ENCODE data around the gene STC2. TPM values are rescaled to one million over a fixed set of nuclear protein-coding genes. Genes with fewer than 3 reads are reported as not detected.

STC2 gene
- total RNA-seq, 1 experiment from 2014 or later, result 128 TPM

GRCh38 chr5:173329491-173330337 is 1.5 kb upstream of the STC2 start:
- DNase-seq (ENCODE audit: extremely low read depth, low read depth), result peak; percentile 72

GRCh38 chr5:173328844-173329490 is 753 bp upstream of the STC2 start:
- peak; percentile 65 for DNase-seq (ENCODE audit: extremely low read depth, low read depth)

- DNase-seq (ENCODE audit: extremely low read depth, low read depth), result no peak
Observed at GRCh38 chr5:173327084-173327947, 898 bp downstream of the STC2 start.

- no peak for DNase-seq (ENCODE audit: extremely low read depth, low read depth)
Observed at GRCh38 chr5:173326501-173326960, 1.7 kb downstream of the STC2 start.

GRCh38 chr5:173325091-173325698 is 3.0 kb downstream of the STC2 start:
- DNase-seq (ENCODE audit: extremely low read depth, low read depth), result no peak

GRCh38 chr5:173324115-173325001 is 3.9 kb downstream of the STC2 start:
- no peak for DNase-seq (ENCODE audit: extremely low read depth, low read depth)

GRCh38 chr5:173323799-173324114 is 4.5 kb downstream of the STC2 start:
- no peak for DNase-seq (ENCODE audit: extremely low read depth, low read depth)

GRCh38 chr5:173323106-173323798 is 5.0 kb downstream of the STC2 start:
- DNase-seq (ENCODE audit: extremely low read depth, low read depth), result no peak

- DNase-seq (ENCODE audit: extremely low read depth, low read depth), result no peak
Observed at GRCh38 chr5:173321886-173322285, 6.3 kb downstream of the STC2 start.

- no peak for DNase-seq (ENCODE audit: extremely low read depth, low read depth)
Observed at GRCh38 chr5:173320259-173320658, 8.0 kb downstream of the STC2 start.

- DNase-seq (ENCODE audit: extremely low read depth, low read depth), result no peak
Observed at GRCh38 chr5:173319646-173320045, 8.6 kb downstream of the STC2 start.

- no peak for DNase-seq (ENCODE audit: extremely low read depth, low read depth)
Observed at GRCh38 chr5:173318881-173319620, 9.2 kb downstream of the STC2 start.

GRCh38 chr5:173318330-173318729 is 9.9 kb downstream of the STC2 start:
- DNase-seq (ENCODE audit: extremely low read depth, low read depth), result no peak

- DNase-seq (ENCODE audit: extremely low read depth, low read depth), result no peak
Observed at GRCh38 chr5:173317852-173318251, 10.4 kb downstream of the STC2 start.

GRCh38 chr5:173317091-173317730 is 11.0 kb downstream of the STC2 start:
- DNase-seq (ENCODE audit: extremely low read depth, low read depth), result no peak

GRCh38 chr5:173316339-173317020 is 11.7 kb downstream of the STC2 start:
- no peak for DNase-seq (ENCODE audit: extremely low read depth, low read depth)

All from NCI-H460 (cell line).